ENCODE data around the gene UGT1A6. TPM values are rescaled to one million over a fixed set of nuclear protein-coding genes. Genes with fewer than 3 reads are reported as not detected.
A peak's percentile ranks its signal among the peaks of the same experiment; 100 is the strongest.

The UGT1A6 gene
- total RNA-seq, 1 donor from 2014 or later: not detected

- Mint-ChIP-seq H3K36me3 (ENCODE audit: low read depth) (no peaks in the 10 kb centered on the region), H3K27ac (ENCODE audit: unreplicated experiment) (no peak overlapping the region), H3K4me1 (no peaks in the 10 kb centered on the region), H3K27me3 (ENCODE audit: low read depth) (peaks cover 2% of the 10 kb centered on the region), H3K9me3 (peaks cover 4% of the 10 kb centered on the region), H3K4me3 (no peak overlapping the region)
- DNase-seq (ENCODE audit: low read depth, low spot score): no peak
- TF ChIP-seq, protein P1, sequence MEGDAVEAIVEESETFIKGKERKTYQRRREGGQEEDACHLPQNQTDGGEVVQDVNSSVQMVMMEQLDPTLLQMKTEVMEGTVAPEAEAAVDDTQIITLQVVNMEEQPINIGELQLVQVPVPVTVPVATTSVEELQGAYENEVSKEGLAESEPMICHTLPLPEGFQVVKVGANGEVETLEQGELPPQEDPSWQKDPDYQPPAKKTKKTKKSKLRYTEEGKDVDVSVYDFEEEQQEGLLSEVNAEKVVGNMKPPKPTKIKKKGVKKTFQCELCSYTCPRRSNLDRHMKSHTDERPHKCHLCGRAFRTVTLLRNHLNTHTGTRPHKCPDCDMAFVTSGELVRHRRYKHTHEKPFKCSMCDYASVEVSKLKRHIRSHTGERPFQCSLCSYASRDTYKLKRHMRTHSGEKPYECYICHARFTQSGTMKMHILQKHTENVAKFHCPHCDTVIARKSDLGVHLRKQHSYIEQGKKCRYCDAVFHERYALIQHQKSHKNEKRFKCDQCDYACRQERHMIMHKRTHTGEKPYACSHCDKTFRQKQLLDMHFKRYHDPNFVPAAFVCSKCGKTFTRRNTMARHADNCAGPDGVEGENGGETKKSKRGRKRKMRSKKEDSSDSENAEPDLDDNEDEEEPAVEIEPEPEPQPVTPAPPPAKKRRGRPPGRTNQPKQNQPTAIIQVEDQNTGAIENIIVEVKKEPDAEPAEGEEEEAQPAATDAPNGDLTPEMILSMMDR (conservative IDR thresholded peaks at IDR 0.05): no peak
These were observed 16.6 kb upstream of the UGT1A6 start for GRCh38 chr2:233676046-233676445.

GRCh38 chr2:233679196-233679595 is 13.5 kb upstream of the UGT1A6 start:
- peaks cover 4% of the 10 kb centered on the region for H3K9me3 Mint-ChIP-seq
- no peaks in the 10 kb centered on the region for H3K36me3 Mint-ChIP-seq (ENCODE audit: low read depth)
- no peak for DNase-seq (ENCODE audit: low read depth, low spot score)
- TF ChIP-seq, protein P1 (conservative IDR thresholded peaks at IDR 0.05): no peak
- H3K4me1 Mint-ChIP-seq: no peaks in the 10 kb centered on the region
- peaks cover 5% of the 10 kb centered on the region for H3K27me3 Mint-ChIP-seq (ENCODE audit: low read depth)
- no peak overlapping the region for H3K4me3 Mint-ChIP-seq
- H3K27ac Mint-ChIP-seq (ENCODE audit: unreplicated experiment): peak overlapping the region; percentile 47

GRCh38 chr2:233680361-233681045 is 12.2 kb upstream of the UGT1A6 start:
- no peak for DNase-seq (ENCODE audit: low read depth, low spot score)
- no peak overlapping the region for H3K27ac Mint-ChIP-seq (ENCODE audit: unreplicated experiment)
- H3K9me3 Mint-ChIP-seq: peaks cover 4% of the 10 kb centered on the region
- peaks cover 5% of the 10 kb centered on the region for H3K27me3 Mint-ChIP-seq (ENCODE audit: low read depth)
- H3K4me3 Mint-ChIP-seq: no peak overlapping the region
- TF ChIP-seq, protein P1 (conservative IDR thresholded peaks at IDR 0.05): no peak
- no peaks in the 10 kb centered on the region for H3K4me1 Mint-ChIP-seq
- H3K36me3 Mint-ChIP-seq (ENCODE audit: low read depth): no peaks in the 10 kb centered on the region

DNA sequence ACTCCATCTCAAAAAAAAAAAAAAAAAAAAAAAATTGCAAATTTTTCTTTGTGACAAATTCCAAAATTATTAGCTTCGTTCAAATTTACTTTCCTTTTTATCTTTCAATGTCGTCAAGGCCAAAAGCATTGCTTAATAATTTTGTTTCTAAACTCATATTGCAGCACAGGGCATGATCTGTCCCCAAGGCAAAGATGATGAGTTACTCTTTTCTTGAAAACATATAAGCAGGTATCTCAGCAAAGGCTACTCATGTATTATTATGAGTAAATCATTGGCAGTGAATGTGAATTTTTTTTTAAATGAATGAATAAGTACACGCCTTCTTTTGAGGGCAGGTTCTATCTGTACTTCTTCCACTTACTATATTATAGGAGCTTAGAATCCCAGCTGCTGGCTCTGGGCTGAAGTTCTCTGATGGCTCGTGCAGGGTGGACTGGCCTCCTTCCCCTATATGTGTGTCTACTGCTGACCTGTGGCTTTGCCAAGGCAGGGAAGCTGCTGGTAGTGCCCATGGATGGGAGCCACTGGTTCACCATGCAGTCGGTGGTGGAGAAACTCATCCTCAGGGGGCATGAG is 11.1 kb upstream of the UGT1A6 start, which contains the start of gene UGT1A7:
UGT1A7 (plus strand) TSS at position 381 of the 579 bp plus-strand sequence; CDS start at position 418, 37 bp downstream.
- TF ChIP-seq, protein P1 (conservative IDR thresholded peaks at IDR 0.05): no peak
- no peaks in the 10 kb centered on the region for H3K9me3 Mint-ChIP-seq
- no peak within 1 kb of the TSS for H3K27ac Mint-ChIP-seq (ENCODE audit: unreplicated experiment)
- DNase-seq (ENCODE audit: low read depth, low spot score): no peak
- H3K4me1 Mint-ChIP-seq: no peaks in the 10 kb centered on the region
- H3K27me3 Mint-ChIP-seq (ENCODE audit: low read depth): peaks cover 5% of the 10 kb centered on the region
- no peak within 1 kb of the TSS for H3K4me3 Mint-ChIP-seq
- no peaks in the 10 kb centered on the region for H3K36me3 Mint-ChIP-seq (ENCODE audit: low read depth)

DNA sequence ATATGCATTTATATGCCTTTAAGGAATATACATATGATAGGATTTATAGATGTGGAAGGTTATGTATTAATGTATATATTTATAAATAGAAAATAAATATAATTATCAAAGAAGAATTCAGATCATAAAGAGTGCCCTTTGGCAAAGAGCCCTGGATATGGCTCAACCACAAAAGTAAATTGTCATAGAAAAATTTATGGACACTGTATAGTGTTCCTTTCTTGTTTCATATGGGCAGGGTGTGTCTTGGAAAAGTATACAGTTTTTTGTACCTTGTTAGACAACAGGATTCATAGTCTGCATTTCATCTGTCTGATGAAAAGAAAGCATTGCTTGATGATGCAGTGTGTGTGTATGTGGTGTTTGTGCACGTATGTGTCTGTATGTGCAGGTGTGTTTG is 8.1 kb upstream of the UGT1A6 start:
- Mint-ChIP-seq H3K36me3 (ENCODE audit: low read depth) (no peaks in the 10 kb centered on the region), H3K4me3 (no peak overlapping the region), H3K27ac (ENCODE audit: unreplicated experiment) (no peak overlapping the region), H3K27me3 (ENCODE audit: low read depth) (peaks cover 3% of the 10 kb centered on the region), H3K4me1 (no peaks in the 10 kb centered on the region), H3K9me3 (no peaks in the 10 kb centered on the region)
- DNase-seq (ENCODE audit: low read depth, low spot score): no peak
- TF ChIP-seq, protein P1 (conservative IDR thresholded peaks at IDR 0.05): no peak

All from neural crest cell (in vitro differentiated cells).